HEK293T (cell line): Measurements from ENCODE around the gene SIGLEC15.

Source experiments
- CTCF ChIA-PET: fragments of 350-600 bp; formaldehyde crosslinking; extraction: SDS; loops from one replicate; lab custom pipeline; 2021; ENCODE audit warnings: antibody characterized with exemption, inconsistent platforms; lab: Yijun Ruan, JAX
- POLR2A ChIA-PET: fragments of 350-600 bp; formaldehyde crosslinking; extraction: SDS; loops from one replicate; lab custom pipeline; 2020; ENCODE audit warnings: antibody characterized with exemption, inconsistent platforms; lab: Yijun Ruan, JAX
- DNase-seq: peaks from one replicate; pipeline ENCODE4 v3.0.0; 2012; ENCODE audit warnings: mixed read lengths; ENCODE audit errors: extremely low spot score
- ARNT ChIP-seq: fragments of 450-650 bp; IDR thresholded peaks from 2 replicates; pipeline ENCODE4 v1.6.1; 2017; ENCODE audit warnings: mild to moderate bottlenecking
- BHLHE40 ChIP-seq: fragments of 450-650 bp; IDR thresholded peaks from 2 replicates; pipeline ENCODE4 v1.6.1; 2016; ENCODE audit warnings: mild to moderate bottlenecking, moderate library complexity, borderline replicate concordance
- CTBP1 ChIP-seq: fragments of 450-650 bp; IDR thresholded peaks from 2 replicates; pipeline ENCODE4 v1.6.1; 2016; ENCODE audit warnings: borderline replicate concordance
- ELF4 ChIP-seq: fragments of 450-650 bp; IDR thresholded peaks from 2 replicates; pipeline ENCODE4 v1.6.1; 2017; ENCODE audit warnings: antibody characterized with exemption
- FOXA1 ChIP-seq: fragments of 450-650 bp; IDR thresholded peaks from 2 replicates; pipeline ENCODE4 v1.6.1; 2016; ENCODE audit warnings: mild to moderate bottlenecking
- FOXK2 ChIP-seq: fragments of 450-650 bp; IDR thresholded peaks from 2 replicates; pipeline ENCODE4 v1.6.1; 2016; ENCODE audit warnings: mild to moderate bottlenecking
- FOXM1 ChIP-seq: fragments of 450-650 bp; IDR thresholded peaks from 2 replicates; pipeline ENCODE4 v1.6.1; 2017; ENCODE audit warnings: mild to moderate bottlenecking, borderline replicate concordance
- HDGF ChIP-seq: fragments of 450-650 bp; IDR thresholded peaks from 2 replicates; pipeline ENCODE4 v1.6.1; 2017; ENCODE audit warnings: antibody characterized with exemption, borderline replicate concordance
- L3MBTL2 ChIP-seq: fragments of 450-650 bp; conservative IDR thresholded peaks from 2 replicates; pipeline ENCODE4 v1.6.1; 2016; ENCODE audit warnings: mild to moderate bottlenecking
- LEF1 ChIP-seq: fragments of 450-650 bp; IDR thresholded peaks from 2 replicates; pipeline ENCODE4 v1.6.1; 2017; ENCODE audit warnings: mild to moderate bottlenecking, borderline replicate concordance
- NFRKB ChIP-seq: fragments of 450-650 bp; IDR thresholded peaks from 2 replicates; pipeline ENCODE4 v1.6.1; 2016; ENCODE audit warnings: mild to moderate bottlenecking, moderate library complexity
- PKNOX1 ChIP-seq: fragments of 450-650 bp; IDR thresholded peaks from 2 replicates; pipeline ENCODE4 v1.6.1; 2016
- SP1 ChIP-seq: fragments of 450-650 bp; IDR thresholded peaks from 2 replicates; pipeline ENCODE4 v1.6.1; 2017
- SUZ12 ChIP-seq: fragments of 450-650 bp; IDR thresholded peaks from 2 replicates; pipeline ENCODE4 v1.6.1; 2016; ENCODE audit warnings: mild to moderate bottlenecking
- TARDBP ChIP-seq: fragments of 450-650 bp; IDR thresholded peaks from 2 replicates; pipeline ENCODE4 v1.6.1; 2016
- ZNF384 ChIP-seq: fragments of 450-650 bp; IDR thresholded peaks from 2 replicates; pipeline ENCODE4 v1.6.1; 2016

Gene SIGLEC15

GRCh38 chr18:45828917-45829811, 3.7 kb downstream of the SIGLEC15 start:
- DNase-seq, result no peak
- TF ChIP-seq CTBP1, result no peak
- no peak for TF ChIP-seq NFRKB
- TF ChIP-seq ELF4, result no peak
- no peak for TF ChIP-seq ZNF384
- no peak for TF ChIP-seq FOXK2
- TF ChIP-seq FOXM1, result no peak
- TF ChIP-seq PKNOX1, result no peak
- TF ChIP-seq HDGF, result no peak
- TF ChIP-seq FOXA1, result no peak
- no peak for TF ChIP-seq SP1
- no peak for TF ChIP-seq BHLHE40
- ChIA-PET CTCF (no interaction called here), POLR2A (no interaction called here)

GRCh38 chr18:45829855-45830254, 4.4 kb downstream of the SIGLEC15 start:
- DNase-seq, result no peak
- ChIA-PET CTCF (no interaction called here), POLR2A (no interaction called here)
- no peak for TF ChIP-seq FOXA1
- TF ChIP-seq SP1, result no peak
- no peak for TF ChIP-seq FOXM1
- TF ChIP-seq SUZ12, result no peak
- TF ChIP-seq BHLHE40, result no peak
- TF ChIP-seq L3MBTL2, result no peak
- TF ChIP-seq TARDBP, result no peak
- no peak for TF ChIP-seq ELF4
- TF ChIP-seq FOXK2, result no peak
- TF ChIP-seq PKNOX1, result no peak
- TF ChIP-seq ARNT, result no peak
- no peak for TF ChIP-seq HDGF
- TF ChIP-seq ZNF384, result no peak
- no peak for TF ChIP-seq LEF1
- TF ChIP-seq CTBP1, result no peak
- TF ChIP-seq NFRKB, result no peak

GRCh38 chr18:45830917-45831316, 5.4 kb downstream of the SIGLEC15 start:
- TF ChIP-seq SUZ12 (no peak), CTBP1 (no peak), FOXK2 (no peak), BHLHE40 (no peak), SP1 (no peak), NFRKB (no peak), ZNF384 (no peak)
- DNase-seq, result no peak
- ChIA-PET CTCF (interaction anchor here (1.2 kb wide), 1 partner anchor 49 kb away, joined by 3 read pairs; no protein-coding TSS in a partner anchor), POLR2A (no interaction called here)

GRCh38 chr18:45833846-45834245, 8.4 kb downstream of the SIGLEC15 start:
- TF ChIP-seq TARDBP (no peak), L3MBTL2 (no peak), FOXA1 (no peak), PKNOX1 (no peak), NFRKB (no peak), LEF1 (no peak), SP1 (no peak), FOXM1 (no peak), BHLHE40 (no peak)
- ChIA-PET CTCF (no interaction called here), POLR2A (no interaction called here)
- DNase-seq, result no peak

- POLR2A ChIA-PET, result no interaction called here
- TF ChIP-seq HDGF (no peak), NFRKB (no peak), FOXA1 (no peak), BHLHE40 (no peak), L3MBTL2 (no peak), ZNF384 (no peak)
- no peak for DNase-seq
- CTCF ChIA-PET, result no interaction called here
Observed at GRCh38 chr18:45834306-45834705, 8.8 kb downstream of the SIGLEC15 start.

- ChIA-PET CTCF (no interaction called here), POLR2A (no interaction called here)
- no peak for TF ChIP-seq ZNF384
- no peak for TF ChIP-seq CTBP1
- TF ChIP-seq PKNOX1, result no peak
- no peak for TF ChIP-seq TARDBP
- no peak for TF ChIP-seq SUZ12
- TF ChIP-seq LEF1, result no peak
- TF ChIP-seq L3MBTL2, result no peak
- TF ChIP-seq FOXK2, result no peak
- TF ChIP-seq NFRKB, result no peak
- TF ChIP-seq SP1, result no peak
- TF ChIP-seq BHLHE40, result no peak
- TF ChIP-seq FOXM1, result no peak
- TF ChIP-seq HDGF, result no peak
- TF ChIP-seq ELF4, result no peak
- TF ChIP-seq ARNT, result no peak
- no peak for DNase-seq
Observed at GRCh38 chr18:45835057-45835636, 9.7 kb downstream of the SIGLEC15 start.
